Measurements from ENCODE around the gene RNF150.
"Not testable (repeated sequence)": the region's sequence is repeated elsewhere in the genome, so short reads cannot be mapped to it uniquely, and the experiment has no call there.

The RNF150 gene

GRCh38 chr4:141133146-141133998 is at the start of gene RNF150:
Gene RNF150 (minus strand): TSS chr4:141133469.
- DNase-seq (ENCODE audit: low read depth in 2 of 3, low spot score in 1 of 3), result peak; percentile 19 to 28 (median 23)

- no peak for DNase-seq (ENCODE audit: low read depth in 2 of 3, low spot score in 1 of 3)
Observed at GRCh38 chr4:141180991-141181761, 47.9 kb upstream of the RNF150 start.

DNA sequence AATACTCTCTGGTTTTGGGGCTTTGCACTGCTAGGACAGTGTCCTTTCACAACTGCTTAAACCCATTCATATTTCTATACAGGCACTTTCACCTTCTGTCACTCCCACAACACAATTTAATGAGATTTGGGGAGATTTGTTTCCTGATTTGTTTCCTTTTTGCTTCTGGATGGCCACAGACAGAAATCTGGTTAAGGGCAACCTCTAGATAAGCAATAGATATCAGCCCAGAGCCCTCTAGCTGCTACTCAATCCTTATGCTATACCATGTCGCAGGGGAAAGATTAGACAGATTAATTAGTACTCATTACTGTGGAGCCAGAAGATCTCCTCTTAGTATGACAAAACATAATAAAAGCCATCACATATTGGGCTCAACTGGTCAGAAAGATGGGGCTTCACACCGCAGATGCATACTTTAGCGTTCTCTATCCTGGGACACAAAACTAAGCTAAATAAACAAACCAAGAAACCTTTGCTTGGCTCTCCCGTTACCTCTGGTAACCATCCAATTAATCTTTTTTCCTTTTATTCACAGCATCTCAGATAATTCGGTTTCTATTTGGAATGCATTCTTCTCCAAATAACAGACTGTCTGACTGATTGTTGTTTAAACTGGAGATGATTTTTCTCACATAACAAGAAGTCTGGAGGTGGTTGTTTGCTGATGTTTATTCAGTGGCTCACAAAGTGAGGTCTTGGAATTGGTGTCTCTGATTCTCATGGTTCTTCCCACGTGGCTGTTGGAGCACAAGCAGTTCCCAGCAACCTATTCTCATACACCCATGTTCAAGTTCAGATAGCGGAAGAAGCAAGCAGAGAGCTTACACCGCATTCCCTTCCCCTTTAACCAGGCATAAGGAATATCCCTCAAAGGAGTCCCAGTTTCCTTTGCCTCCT is 46.5 kb upstream of the RNF150 start:
- DNase-seq (ENCODE audit: low read depth in 2 of 3, low spot score in 1 of 3), result no peak

GRCh38 chr4:141177171-141177570 is 43.9 kb upstream of the RNF150 start:
- DNase-seq (ENCODE audit: low read depth in 2 of 3, low spot score in 1 of 3), result no peak

GRCh38 chr4:141174457-141174856 is 41.2 kb upstream of the RNF150 start:
- DNase-seq (ENCODE audit: low read depth in 2 of 3, low spot score in 1 of 3), result no peak

GRCh38 chr4:141170671-141171070 is 37.4 kb upstream of the RNF150 start:
- no peak for DNase-seq (ENCODE audit: low read depth in 2 of 3, low spot score in 1 of 3)

- no peak for DNase-seq (ENCODE audit: low read depth in 2 of 3, low spot score in 1 of 3)
Observed at GRCh38 chr4:141169391-141169790, 36.1 kb upstream of the RNF150 start.

GRCh38 chr4:141165001-141165400 is 31.7 kb upstream of the RNF150 start:
- not testable (repeated sequence) for DNase-seq (ENCODE audit: low read depth in 2 of 3, low spot score in 1 of 3)

GRCh38 chr4:141159027-141159426 is 25.8 kb upstream of the RNF150 start:
- no peak for DNase-seq (ENCODE audit: low read depth in 2 of 3, low spot score in 1 of 3)

- DNase-seq (ENCODE audit: low read depth in 2 of 3, low spot score in 1 of 3), result no peak
Observed at GRCh38 chr4:141158219-141158618, 24.9 kb upstream of the RNF150 start.

DNA sequence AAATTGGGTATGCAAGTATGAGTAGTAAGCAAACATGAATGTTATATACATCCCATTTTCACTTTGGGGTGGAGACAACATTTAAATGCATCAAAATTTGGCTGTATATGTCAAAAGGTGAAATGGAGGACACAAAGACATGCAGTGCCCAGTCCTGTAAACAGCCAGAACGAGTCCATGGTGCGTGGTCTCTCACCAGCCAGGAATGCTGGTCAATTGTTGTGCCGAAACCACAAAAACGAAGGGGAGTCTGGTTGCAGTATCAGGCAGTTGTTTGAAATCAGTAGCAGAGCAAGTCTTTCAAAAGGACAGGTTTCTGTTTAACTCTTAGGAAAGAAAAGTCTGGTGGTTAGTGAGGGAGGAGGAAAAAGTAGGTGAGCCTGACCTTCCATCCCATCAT is 22.3 kb upstream of the RNF150 start:
- DNase-seq (ENCODE audit: low read depth in 2 of 3, low spot score in 1 of 3), result no peak

GRCh38 chr4:141154725-141155124 is 21.5 kb upstream of the RNF150 start:
- DNase-seq (ENCODE audit: low read depth in 2 of 3, low spot score in 1 of 3), result no peak

GRCh38 chr4:141153751-141154510 is 20.7 kb upstream of the RNF150 start:
- DNase-seq (ENCODE audit: low read depth in 2 of 3, low spot score in 1 of 3), result no peak

GRCh38 chr4:141144207-141144606 is 10.9 kb upstream of the RNF150 start:
- no peak for DNase-seq (ENCODE audit: low read depth in 2 of 3, low spot score in 1 of 3)

DNA sequence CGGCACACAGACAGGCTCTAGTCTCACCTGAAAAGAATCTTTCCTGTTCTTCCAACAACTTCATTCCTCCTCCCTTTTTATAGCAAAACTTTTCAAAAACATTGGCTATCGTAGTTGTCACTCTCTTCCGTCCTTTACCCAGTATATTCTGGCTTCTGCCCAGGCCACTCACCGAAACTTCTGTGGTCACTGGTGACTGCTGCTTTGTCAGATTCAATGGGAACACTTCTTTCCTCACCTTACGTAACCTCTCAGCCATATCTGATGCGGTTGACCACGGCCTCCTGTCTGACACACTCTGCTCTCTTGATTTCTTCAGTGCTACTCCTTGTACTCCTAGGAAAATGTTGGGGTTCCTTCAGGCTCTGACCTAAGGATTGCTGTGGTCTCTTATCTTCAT is 9.2 kb upstream of the RNF150 start:
- DNase-seq (ENCODE audit: low read depth in 2 of 3, low spot score in 1 of 3), result no peak

- DNase-seq (ENCODE audit: low read depth in 2 of 3, low spot score in 1 of 3), result no peak
Observed at GRCh38 chr4:141140391-141141200, 7.3 kb upstream of the RNF150 start.

DNA sequence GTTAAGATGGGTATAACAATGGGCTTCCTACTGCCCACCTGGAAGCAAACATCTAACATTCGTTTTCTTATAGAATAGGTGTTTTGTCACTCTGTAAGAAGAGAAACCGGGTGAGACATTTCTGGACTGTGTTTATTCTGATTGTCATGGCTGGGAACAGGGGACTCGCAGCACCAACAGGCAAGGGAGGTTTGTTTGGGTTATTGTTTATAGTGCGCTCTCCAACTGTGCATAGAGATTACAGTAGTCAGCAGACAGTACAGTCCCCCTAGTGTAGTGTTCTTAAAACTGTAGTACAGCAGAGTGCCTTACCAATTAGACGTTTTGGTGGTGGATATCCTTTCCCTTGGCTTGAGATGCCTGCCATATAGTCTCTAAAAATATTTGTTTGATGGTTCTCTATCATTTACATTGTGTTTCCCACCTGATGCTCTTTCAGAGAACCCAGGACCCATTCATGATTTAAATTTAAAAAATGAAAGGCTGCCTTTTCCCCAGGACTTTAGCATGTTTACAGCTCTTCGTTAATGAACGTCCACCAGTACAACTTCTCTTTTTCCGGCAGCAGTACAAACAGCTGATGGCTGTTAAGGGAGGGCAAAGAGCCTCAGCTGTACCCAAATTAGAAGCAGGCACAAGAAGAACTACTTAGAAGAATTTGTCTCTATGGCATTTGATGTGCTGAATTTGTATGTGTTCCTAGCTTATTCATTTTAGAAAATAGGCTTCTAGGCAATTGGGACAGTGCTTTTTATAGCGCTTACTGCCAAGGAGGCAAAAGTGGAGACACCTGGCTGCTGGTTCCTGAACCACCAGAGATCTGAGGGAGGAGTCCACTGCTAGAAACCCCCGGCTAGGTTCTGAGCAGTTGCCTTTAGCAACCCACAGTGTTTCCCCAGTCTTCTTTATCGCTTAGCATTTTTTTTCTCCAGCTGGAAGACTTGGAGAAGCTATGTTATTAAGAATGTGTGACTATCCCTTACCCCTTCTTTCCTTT is 1.0 kb upstream of the RNF150 start:
- no peak for DNase-seq (ENCODE audit: low read depth in 2 of 3, low spot score in 1 of 3)

GRCh38 chr4:141132709-141133145 is 542 bp downstream of the RNF150 start:
- no peak for DNase-seq (ENCODE audit: low read depth in 2 of 3, low spot score in 1 of 3)
